Heart left ventricle (tissue), 13 donors: ENCODE measurements around the gene WIPI1.

Experiments
- CTCF ChIP-seq, 12 donors: fragments of 200-600 bp; sonication (generic) in 4 of 12; IDR thresholded peaks; one replicate each; pipeline versions ENCODE4 v1.5.0 to v1.8.0; 2018 to 2022; ENCODE audit warnings: antibody characterized with exemption in 12 of 12, mild to moderate bottlenecking in 5 of 12
- POLR2A ChIP-seq, 2 donors: fragments of 450-650 bp; IDR thresholded peaks; one replicate each; pipeline ENCODE4 v1.6.1; 2017; ENCODE audit warnings: antibody characterized with exemption in 2 of 2, mild to moderate bottlenecking in 2 of 2, moderate library complexity in 2 of 2
- donor health status: ischemic (EF 13 %, LVEDD 7.1; RV severe dilation, severe dysfunction).
- donor health status: DM: no; HTN: yes; CAD: no.
- donor health status: DM: no; HTN: no; CAD: no.
- donor health status: ischemic (EF 25% LVEDD 6.9; RV normal size, moderate dysfunction).
- donor health status: ischemic (EF 25% LVEDD 5.7; RV mildly dilated, moderate dysfunction).
- donor health status: ischemic (EF 35%, LVEDD 5.7; RV mildly dilated, moderate dysfunction).
- donor health status: nonischemic (EF 11% LVEDD 7.7; RV severe dilation, severe dysfunction).
- donor health status: DM: yes; HTN: yes; CAD: no.
- donor health status: PGD.
- donor health status: ischemic (EF 29% LVEDD 5.4; RV normal size, mild dysfunction).
- donor health status: nonischemic (EF 23%, LVEDD 6.1; RV moderate dilation, normal function).

GRCh38 chr17:68499587-68499986 is 42.3 kb upstream of the WIPI1 start:
- TF ChIP-seq POLR2A (IDR thresholded peaks at IDR 0.05) (no peak), CTCF (IDR thresholded peaks at IDR 0.05) (no peak)
